Activated CD4-positive, alpha-beta memory T cell treated with anti-CD3 and anti-CD28 coated beads, Interleukin-2, amount 10 ng/mL, durations not matched to agents 7 days and 5 days (primary cell): ENCODE results near the gene NLGN1. TPM values are rescaled to one million over a fixed set of nuclear protein-coding genes. Genes with fewer than 3 reads are reported as not detected.
"Not testable (repeated sequence)": the region's sequence is repeated elsewhere in the genome, so short reads cannot be mapped to it uniquely, and the experiment has no call there.

Experiments
- CTCF ChIA-PET: fragments of 350-600 bp; sonication (Branson Sonifier 250); formaldehyde crosslinking; loops from one replicate; lab custom pipeline; 2021; ENCODE audit warnings: antibody characterized with exemption, inconsistent platforms; lab: Charles Lee
- POLR2A ChIA-PET: fragments of 350-600 bp; sonication (Branson Sonifier 250); formaldehyde crosslinking; loops from one replicate; lab custom pipeline; 2021; ENCODE audit warnings: antibody characterized with exemption; lab: Charles Lee
- DNase-seq: peaks from one replicate; pipeline ENCODE4 v3.0.0-alpha.2; 2020
- H3K27ac Mint-ChIP-seq: one replicate; pipeline ENCODE4 v1.8.0; 2021; ENCODE audit warnings: mild to moderate bottlenecking, mixed read lengths
- H3K27me3 Mint-ChIP-seq: one replicate; pipeline ENCODE4 v1.8.0; 2021; ENCODE audit warnings: mixed read lengths
- H3K36me3 Mint-ChIP-seq: one replicate; pipeline ENCODE4 v1.8.0; 2021; ENCODE audit warnings: low read depth, mixed read lengths
- H3K4me1 Mint-ChIP-seq: one replicate; pipeline ENCODE4 v1.8.0; 2021; ENCODE audit warnings: mixed read lengths
- H3K4me3 Mint-ChIP-seq: one replicate; pipeline ENCODE4 v1.8.0; 2021; ENCODE audit warnings: mild to moderate bottlenecking, mixed read lengths
- H3K9me3 Mint-ChIP-seq: one replicate; pipeline ENCODE4 v1.8.0; 2021; ENCODE audit warnings: mixed read lengths
- total RNA-seq, 2 experiments: library from RNA; stranded (reverse); gene quantifications; one replicate each; pipeline ENCODE4 v1.2.3, GENCODE V29; 2021

The NLGN1 gene
- total RNA-seq, result not detected

DNA sequence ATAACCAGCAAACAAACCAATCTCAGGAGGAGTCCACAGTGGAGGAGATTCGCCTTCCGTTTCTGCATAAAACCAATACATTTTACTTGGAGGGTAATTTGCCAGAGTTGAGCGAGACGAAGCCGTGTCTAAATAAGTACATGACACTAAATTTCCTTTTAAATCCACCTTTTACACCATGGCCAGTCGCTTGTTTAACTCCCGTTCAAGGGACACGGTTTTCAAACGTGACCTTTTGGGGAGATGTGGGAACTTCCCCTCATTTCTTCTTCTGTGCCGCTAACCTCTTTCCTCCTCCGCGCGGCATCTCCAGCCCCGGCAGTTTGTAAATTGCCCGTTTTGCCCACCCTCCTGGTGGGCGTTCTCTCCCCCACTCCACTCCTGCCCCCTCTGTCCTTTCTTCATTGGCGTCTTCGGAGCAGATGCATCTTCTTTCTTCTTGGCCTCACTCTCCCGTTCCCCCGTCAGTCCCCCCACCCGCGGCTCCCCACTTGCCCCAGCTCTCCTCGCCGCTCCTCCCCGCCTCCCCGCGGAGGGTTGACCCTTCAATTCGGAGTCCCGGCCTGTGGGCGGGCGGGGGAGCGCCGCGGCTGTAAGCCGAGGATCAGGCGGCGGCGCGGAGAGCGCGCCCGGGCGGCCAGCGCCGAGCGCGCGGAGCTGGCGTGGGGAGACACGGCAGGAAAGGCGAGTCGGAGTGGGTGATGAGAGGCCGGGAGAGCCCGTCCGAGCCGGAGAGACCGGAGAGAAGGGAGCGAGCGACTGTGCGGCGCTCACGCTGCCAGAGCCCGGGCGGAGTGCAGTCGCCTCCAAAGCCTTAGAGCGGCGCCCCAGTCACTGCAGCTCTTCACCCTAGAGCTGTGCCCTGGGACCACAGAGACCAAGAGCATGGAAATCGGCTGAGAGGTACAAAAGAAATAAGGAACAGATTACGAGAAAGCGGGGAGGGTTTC is at the start of gene NLGN1:
Gene NLGN1, plus strand, starts transcription at position 584 of the 950 bp plus-strand sequence.
- H3K27me3 Mint-ChIP-seq, result peaks cover 58% of the 10 kb centered on the region
- no peak for DNase-seq
- H3K4me1 Mint-ChIP-seq, result peaks cover 25% of the 10 kb centered on the region
- no peaks in the 10 kb centered on the region for H3K9me3 Mint-ChIP-seq
- CTCF ChIA-PET, result no interaction called here
- H3K4me3 Mint-ChIP-seq, result peak within 1 kb of the TSS; percentile 4
- no peaks in the 10 kb centered on the region for H3K36me3 Mint-ChIP-seq
- no peak within 1 kb of the TSS for H3K27ac Mint-ChIP-seq
- POLR2A ChIA-PET, result no interaction called here

DNA sequence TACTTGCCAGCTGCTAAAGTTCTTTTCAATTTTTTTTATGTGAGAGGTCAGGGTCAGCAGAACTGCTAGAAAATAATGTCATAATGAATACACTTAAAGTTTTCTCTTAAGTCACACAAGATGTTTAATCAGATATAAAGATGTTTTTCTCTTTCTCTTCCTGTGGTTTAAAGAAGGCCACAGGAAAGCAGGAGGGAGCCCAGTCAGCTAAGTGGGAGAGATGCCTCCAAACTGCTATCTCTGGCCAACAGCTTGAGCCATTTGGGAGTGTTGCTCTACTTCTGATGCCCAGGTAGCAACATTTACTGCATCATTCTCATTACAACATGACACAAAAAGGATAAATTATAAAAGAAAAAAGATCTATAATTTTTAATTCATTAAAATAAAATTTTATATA is 45.7 kb upstream of the NLGN1 start:
- Mint-ChIP-seq H3K9me3 (peaks cover 3% of the 10 kb centered on the region), H3K36me3 (no peaks in the 10 kb centered on the region), H3K27me3 (no peaks in the 10 kb centered on the region), H3K4me3 (no peak overlapping the region), H3K4me1 (no peaks in the 10 kb centered on the region), H3K27ac (no peak overlapping the region)
- ChIA-PET POLR2A (no interaction called here), CTCF (no interaction called here)
- no peak for DNase-seq

DNA sequence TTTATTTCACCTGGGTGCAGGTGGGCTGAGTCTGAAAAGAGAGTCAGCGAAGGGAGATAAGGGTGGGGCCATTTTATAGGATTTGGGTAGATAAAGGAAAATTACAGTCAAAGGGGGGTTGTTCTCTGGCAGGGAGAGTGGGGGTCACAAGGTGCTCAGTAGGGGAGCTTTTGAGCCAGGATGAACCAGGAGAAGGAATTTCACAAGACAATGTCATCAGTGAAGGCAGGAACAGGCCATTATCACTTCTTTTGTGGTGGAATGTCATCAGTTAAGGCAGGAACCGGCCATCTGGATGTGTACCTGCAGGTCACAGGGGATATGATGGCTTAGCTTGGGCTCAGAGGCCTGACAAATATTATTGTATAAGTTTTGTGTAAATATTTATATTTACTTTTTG is 44.4 kb upstream of the NLGN1 start:
- CTCF ChIA-PET, H3K27me3 Mint-ChIP-seq, POLR2A ChIA-PET, DNase-seq, H3K4me3 Mint-ChIP-seq, H3K4me1 Mint-ChIP-seq, H3K27ac Mint-ChIP-seq, H3K36me3 Mint-ChIP-seq, H3K9me3 Mint-ChIP-seq: not testable (repeated sequence)

DNA sequence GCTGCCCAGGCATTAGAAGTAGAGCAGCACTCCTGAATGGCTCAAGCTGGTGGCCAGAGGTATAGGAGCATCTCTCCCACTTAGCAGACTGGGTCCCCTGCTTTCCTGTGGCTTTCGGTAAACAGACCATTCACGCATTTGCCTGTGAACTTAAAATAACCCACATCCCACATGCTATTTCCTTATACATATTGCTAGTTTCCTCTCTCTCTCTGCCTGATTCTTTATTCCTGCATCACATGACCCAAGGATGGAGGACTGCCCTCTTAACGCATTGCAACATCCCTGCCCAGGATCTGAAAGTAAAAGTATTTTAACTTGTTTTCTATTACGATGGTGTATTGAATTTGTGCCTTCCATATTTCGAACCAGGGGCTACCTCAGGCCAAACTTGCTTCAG is 43.4 kb upstream of the NLGN1 start:
- Mint-ChIP-seq H3K4me3 (no peak overlapping the region), H3K27ac (no peak overlapping the region), H3K36me3 (no peaks in the 10 kb centered on the region), H3K27me3 (no peaks in the 10 kb centered on the region), H3K9me3 (peaks cover 3% of the 10 kb centered on the region), H3K4me1 (no peaks in the 10 kb centered on the region)
- DNase-seq, result no peak
- CTCF ChIA-PET, result no interaction called here
- POLR2A ChIA-PET, result no interaction called here

DNA sequence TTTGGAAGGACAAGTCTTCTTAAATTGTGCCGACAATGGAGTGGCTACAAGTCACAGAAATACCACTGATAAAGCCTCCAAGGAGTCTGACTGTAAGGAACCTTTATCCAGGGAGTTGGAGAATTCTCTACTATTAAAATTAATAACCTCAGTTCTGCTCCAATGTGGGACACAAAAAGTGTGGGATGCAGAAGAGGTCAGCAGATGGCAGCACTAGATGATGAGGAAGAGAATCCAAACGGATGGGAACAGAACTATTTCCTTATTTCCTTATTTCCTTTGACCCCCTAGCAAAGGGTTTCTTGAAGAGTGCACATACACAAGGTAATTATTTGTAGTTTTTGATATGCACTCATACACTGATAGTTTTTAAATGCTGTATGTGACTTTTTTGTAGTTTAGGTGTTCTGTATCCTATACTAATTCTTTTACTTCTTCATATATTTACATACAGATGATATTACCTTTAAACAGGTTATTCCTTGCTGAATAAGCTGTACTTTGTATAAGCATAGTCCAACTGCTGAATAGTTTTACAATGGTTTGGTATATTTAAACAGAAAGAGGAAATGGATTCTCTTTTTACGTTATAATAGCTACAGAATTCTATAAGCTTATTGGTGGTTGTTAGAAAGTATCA is 25.6 kb upstream of the NLGN1 start:
- Mint-ChIP-seq H3K4me3 (no peak overlapping the region), H3K27me3 (no peaks in the 10 kb centered on the region), H3K27ac (no peak overlapping the region), H3K4me1 (no peaks in the 10 kb centered on the region), H3K36me3 (no peaks in the 10 kb centered on the region), H3K9me3 (no peaks in the 10 kb centered on the region)
- no peak for DNase-seq
- CTCF ChIA-PET, result interaction anchor here (1.0 kb wide), 1 partner anchor 10 kb away, joined by 4 read pairs; no protein-coding TSS in a partner anchor
- POLR2A ChIA-PET, result no interaction called here

DNA sequence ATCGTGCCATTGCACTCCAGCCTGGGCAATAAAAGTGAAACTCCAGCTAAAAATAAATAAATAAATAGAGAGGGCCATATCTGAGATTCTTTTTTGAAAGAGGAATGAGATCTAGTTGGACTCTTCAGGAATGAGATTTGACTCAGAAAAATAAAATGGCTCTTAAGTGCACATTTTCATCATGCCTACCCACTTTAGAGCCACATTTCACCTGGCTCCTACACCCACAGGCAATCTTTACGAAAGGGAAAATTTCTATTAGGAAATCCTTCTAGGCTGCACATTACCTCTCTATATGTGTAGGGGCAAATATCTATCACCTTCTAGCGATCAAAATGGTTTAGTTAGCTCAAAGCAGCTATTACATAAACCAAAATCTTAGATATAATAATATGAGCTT is 16.9 kb upstream of the NLGN1 start:
- DNase-seq, result no peak
- no peaks in the 10 kb centered on the region for H3K9me3 Mint-ChIP-seq
- H3K4me1 Mint-ChIP-seq, result no peaks in the 10 kb centered on the region
- ChIA-PET POLR2A (no interaction called here), CTCF (no interaction called here)
- H3K27ac Mint-ChIP-seq, result no peak overlapping the region
- no peaks in the 10 kb centered on the region for H3K27me3 Mint-ChIP-seq
- no peaks in the 10 kb centered on the region for H3K36me3 Mint-ChIP-seq
- no peak overlapping the region for H3K4me3 Mint-ChIP-seq

DNA sequence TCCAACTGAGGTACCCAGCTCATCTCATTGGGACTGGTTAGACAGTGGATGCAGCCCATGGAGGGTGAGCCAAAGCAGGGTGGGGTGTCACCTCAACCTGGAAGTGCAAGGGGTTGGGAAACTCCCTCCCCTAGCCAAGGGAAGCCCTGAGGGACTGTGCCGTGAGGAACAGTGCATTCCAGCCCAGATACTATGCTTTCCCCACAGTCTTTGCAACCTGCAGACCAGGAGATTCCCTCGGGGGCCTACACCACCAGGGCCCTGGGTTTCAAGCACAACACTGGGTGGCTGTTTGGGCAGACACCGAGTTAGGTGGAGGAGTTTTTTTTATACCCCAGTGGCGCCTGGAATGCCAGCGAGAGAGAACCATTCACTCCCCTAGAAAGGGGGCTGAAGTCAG is 15.6 kb upstream of the NLGN1 start:
- POLR2A ChIA-PET, H3K27ac Mint-ChIP-seq, DNase-seq, H3K36me3 Mint-ChIP-seq, H3K27me3 Mint-ChIP-seq, H3K4me1 Mint-ChIP-seq, CTCF ChIA-PET, H3K4me3 Mint-ChIP-seq, H3K9me3 Mint-ChIP-seq: not testable (repeated sequence)

DNA sequence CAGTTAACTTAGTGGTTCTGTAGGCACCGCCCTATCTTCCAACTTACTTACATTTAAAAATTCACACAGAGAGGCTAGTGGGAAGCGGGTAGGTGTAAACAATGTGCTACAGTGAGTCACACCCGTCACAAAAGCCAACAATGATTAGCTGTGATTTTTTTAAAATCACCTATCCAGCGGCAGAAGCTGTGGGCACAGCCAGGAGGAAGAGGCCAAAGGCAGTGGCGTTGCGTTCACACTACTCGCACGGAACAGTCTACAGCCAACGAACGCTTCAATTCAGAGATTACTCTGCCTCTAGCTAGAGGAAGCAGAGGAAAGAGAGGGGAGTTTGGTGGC is 2.5 kb upstream of the NLGN1 start:
- POLR2A ChIA-PET, result no interaction called here
- Mint-ChIP-seq H3K36me3 (no peaks in the 10 kb centered on the region), H3K27ac (no peak overlapping the region), H3K9me3 (no peaks in the 10 kb centered on the region), H3K27me3 (peaks cover 54% of the 10 kb centered on the region), H3K4me1 (peaks cover 25% of the 10 kb centered on the region), H3K4me3 (peak overlapping the region; percentile 64)
- CTCF ChIA-PET, result no interaction called here
- no peak for DNase-seq

DNA sequence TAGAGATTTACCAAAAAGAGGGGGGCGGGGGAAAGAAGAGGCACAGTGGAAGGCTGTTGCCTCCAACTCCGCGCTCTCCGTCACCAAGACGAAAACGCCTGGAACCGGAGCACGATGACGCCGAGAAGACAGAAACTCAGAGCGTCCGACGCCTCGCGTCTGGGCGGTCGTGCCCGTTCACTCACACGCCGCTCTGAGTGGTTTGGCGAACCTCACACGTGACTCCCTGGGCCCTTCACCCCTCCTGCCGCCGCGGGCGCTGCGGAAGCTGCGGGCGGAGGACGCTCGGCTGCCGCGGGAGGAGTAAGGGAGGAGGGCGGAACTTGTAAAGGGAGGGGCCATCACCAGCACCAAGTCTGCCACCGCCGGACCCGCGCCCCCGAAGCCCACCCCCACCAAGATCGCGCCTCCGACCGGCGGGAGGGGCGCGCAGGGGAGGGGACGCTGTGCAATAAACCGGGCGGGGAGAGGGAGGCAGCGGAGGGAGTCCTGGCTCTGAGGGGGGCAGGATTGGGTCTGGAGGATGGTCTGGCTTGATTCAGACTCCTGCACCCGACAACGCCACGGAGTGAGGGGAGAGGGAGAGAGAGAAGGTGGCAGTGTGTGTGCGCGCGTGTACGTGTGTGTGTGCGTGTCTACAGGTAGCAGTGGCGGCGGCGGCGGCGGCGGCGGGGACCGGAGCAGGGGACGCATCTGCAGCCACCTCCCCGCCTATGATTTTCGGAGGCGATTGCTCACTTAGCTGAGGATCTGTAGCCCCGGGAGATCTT is 1.9 kb upstream of the NLGN1 start:
- Mint-ChIP-seq H3K4me3 (peak overlapping the region; percentile 64), H3K9me3 (no peaks in the 10 kb centered on the region), H3K4me1 (peaks cover 25% of the 10 kb centered on the region), H3K27me3 (peaks cover 58% of the 10 kb centered on the region), H3K27ac (no peak overlapping the region), H3K36me3 (no peaks in the 10 kb centered on the region)
- DNase-seq, result peak; percentile 61
- ChIA-PET CTCF (no interaction called here), POLR2A (no interaction called here)

DNA sequence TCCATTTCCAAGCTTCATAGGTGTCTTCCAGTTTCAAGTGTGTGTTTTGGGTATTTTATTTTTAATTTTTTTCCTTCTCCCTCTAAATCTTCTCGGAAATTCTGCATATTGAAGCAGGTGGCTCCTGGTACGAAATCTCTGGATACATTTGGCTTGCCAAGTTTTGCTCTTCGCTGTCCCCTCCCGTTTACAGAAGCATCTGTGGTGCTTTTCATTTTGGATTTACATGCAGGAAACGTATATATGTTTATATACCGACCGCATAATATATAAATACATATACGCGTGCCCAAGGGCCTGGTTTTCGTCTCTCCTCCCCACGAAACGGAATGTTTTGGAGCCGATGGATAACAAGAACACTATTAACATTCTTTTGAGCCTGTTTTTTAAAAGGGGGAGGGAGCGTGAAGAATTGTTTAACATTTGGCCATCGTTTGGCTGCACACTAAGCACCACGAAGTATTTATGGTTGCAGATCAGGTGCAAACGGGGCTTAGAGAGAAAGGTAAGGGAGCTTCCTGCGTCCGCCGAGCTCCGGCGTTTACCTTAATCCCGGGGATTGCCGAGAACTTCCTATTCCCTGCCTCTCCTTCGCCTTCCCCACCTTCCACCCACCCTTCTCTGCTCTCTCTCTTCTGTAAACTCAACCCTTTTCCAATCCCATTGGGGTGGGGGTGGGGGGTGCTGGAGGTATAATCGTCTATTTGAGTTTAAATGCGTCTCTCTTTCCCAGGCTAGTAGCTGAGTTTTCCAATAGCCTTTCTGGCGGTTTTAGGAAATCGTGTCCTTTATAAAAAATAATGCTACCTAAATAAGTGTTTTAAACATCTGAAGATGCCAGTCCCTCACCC is 1.1 kb upstream of the NLGN1 start:
- Mint-ChIP-seq H3K9me3 (no peaks in the 10 kb centered on the region), H3K36me3 (no peaks in the 10 kb centered on the region), H3K4me3 (peak overlapping the region; percentile 64), H3K27ac (no peak overlapping the region), H3K27me3 (peaks cover 58% of the 10 kb centered on the region), H3K4me1 (peaks cover 25% of the 10 kb centered on the region)
- DNase-seq, result no peak
- CTCF ChIA-PET, result no interaction called here
- POLR2A ChIA-PET, result no interaction called here

DNA sequence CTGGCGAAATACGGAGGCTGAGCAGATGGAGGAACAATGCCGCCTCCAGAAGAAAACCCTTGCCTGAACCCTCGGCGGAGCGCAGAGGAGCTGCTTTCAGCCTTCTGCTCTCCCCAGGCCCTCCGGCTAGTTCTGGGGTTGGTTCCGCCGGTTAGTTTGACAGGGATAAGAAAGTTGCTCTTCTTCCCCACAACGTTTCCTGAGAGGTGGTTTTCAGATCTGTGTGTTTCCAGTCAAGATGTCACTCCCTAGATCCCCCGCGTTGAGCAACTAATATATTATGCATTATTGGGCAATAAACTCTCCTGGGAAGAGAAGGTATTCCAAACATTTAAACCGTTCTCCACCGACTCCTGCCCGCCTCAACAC is 551 bp downstream of the NLGN1 start:
- Mint-ChIP-seq H3K27me3 (peaks cover 58% of the 10 kb centered on the region), H3K27ac (no peak overlapping the region), H3K4me1 (peaks cover 25% of the 10 kb centered on the region), H3K36me3 (no peaks in the 10 kb centered on the region), H3K4me3 (no peak overlapping the region), H3K9me3 (no peaks in the 10 kb centered on the region)
- CTCF ChIA-PET, result no interaction called here
- POLR2A ChIA-PET, result no interaction called here
- DNase-seq, result no peak

DNA sequence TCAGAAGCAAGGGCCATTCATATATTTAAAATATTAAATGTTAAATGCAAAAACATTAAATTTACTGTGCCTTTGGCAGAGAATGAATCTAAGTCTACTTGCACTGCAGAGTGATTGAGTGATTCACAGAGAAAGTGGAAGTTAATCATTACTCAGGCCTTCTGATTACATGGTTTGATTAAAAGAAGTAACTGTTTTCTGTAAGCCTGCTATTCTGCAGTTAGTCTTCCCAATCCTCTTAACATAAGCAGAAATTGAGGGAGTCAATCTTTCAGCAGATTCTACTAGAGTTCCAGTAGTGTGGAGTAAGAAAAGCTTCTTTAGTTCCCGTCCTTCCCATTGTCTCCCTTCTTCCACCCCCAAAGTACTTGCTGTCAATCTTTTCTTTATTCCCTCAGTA is 1.5 kb downstream of the NLGN1 start:
- peaks cover 25% of the 10 kb centered on the region for H3K4me1 Mint-ChIP-seq
- no peak overlapping the region for H3K27ac Mint-ChIP-seq
- H3K36me3 Mint-ChIP-seq, result no peaks in the 10 kb centered on the region
- peaks cover 52% of the 10 kb centered on the region for H3K27me3 Mint-ChIP-seq
- ChIA-PET POLR2A (no interaction called here), CTCF (no interaction called here)
- no peak for DNase-seq
- H3K9me3 Mint-ChIP-seq, result no peaks in the 10 kb centered on the region
- no peak overlapping the region for H3K4me3 Mint-ChIP-seq

DNA sequence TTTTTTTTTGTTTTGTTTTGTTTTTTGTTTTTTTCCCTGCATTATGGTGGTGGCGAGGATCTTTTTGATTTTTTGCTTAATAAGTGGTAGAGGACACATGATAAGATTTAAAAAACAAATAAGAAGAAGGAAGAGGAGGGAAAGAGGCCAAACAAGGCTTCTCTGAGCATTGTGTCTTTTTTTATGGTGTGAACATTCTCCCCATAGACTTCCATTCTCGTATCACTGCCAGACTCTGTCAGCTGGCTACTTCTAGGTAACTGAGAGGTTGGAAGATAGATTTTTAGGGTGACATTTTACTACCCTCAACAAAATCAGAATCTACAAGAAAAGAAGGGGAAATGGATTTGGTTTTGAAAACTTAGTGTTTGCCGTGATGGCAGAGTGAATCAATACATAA is 3.8 kb downstream of the NLGN1 start:
- Mint-ChIP-seq H3K4me3 (no peak overlapping the region), H3K27ac (no peak overlapping the region), H3K4me1 (peaks cover 9% of the 10 kb centered on the region), H3K27me3 (peaks cover 34% of the 10 kb centered on the region), H3K36me3 (no peaks in the 10 kb centered on the region), H3K9me3 (no peaks in the 10 kb centered on the region)
- POLR2A ChIA-PET, result no interaction called here
- DNase-seq, result no peak
- CTCF ChIA-PET, result no interaction called here
